ENCODE data around the gene VAT1L. TPM values are rescaled to one million over a fixed set of nuclear protein-coding genes. Genes with fewer than 3 reads are reported as not detected.

The VAT1L gene
- total and polyA plus RNA-seq, 4 donors: 0.17 to 0.98 (median 0.26) TPM

DNA sequence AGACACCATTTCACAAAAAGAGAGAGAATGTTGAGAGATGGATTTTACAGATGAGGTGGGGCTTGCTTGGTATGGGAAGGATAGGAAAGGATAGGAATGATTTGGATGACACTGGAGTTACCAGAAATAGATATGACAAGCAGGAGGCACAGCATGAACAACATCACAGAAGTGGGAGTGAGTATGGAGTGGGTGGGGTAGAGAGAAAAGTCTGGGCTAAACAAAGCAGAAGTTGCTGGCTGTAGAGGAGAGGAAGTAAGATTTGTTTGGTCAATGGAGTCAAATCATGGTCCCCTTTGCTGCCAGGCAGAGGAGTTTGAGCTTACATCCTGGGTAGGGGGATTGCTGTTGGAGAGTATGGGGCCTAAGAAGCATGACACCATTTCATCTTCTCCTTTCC, 101.7 kb downstream of the VAT1L start:
- no peaks in the 10 kb centered on the region for H3K4me1 ChIP-seq (ENCODE audit: control insufficient read depth in 4 of 4, insufficient read depth in 4 of 4, low read length in 3 of 4)

DNA sequence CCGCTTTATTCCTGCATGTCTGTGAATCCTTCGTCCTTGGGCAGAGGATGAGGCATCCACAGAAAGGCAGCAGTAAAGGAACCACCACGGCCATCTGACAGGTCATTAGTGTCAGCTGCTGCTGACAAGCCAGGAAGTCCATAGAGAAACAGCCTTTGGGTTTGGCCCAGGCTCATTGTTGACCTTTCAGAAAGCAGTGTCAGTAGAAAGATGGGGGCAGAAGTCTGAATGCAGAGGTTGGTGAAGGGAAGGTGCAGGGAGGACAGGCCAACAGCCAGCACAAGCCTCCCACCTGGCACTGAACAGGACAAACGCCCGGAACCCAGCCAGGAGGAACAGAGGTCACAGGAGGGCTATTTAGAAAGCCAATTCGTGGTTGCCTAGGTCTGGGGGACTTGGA, 105.8 kb downstream of the VAT1L start:
- Histone ChIP-seq H3K9ac (ENCODE audit: low read depth in 1 of 2, low read length in 2 of 2) (no peak overlapping the region), H3K9me3 (ENCODE audit: control insufficient read depth in 4 of 4, low read length in 3 of 4) (no peaks in the 10 kb centered on the region), H3K4me3 (ENCODE audit: low read depth in 1 of 3, low read length in 3 of 3) (no peak overlapping the region), H3K36me3 (ENCODE audit: control insufficient read depth in 4 of 4, insufficient read depth in 3 of 4, low read depth in 1 of 4, low read length in 3 of 4) (no peaks in the 10 kb centered on the region), H3K27ac (ENCODE audit: low read depth in 1 of 2, low read length in 2 of 2) (no peak overlapping the region), H3K27me3 (ENCODE audit: control insufficient read depth in 4 of 4, insufficient read depth in 4 of 4, low read length in 3 of 4) (no peaks in the 10 kb centered on the region), H3K4me1 (ENCODE audit: control insufficient read depth in 4 of 4, insufficient read depth in 4 of 4, low read length in 3 of 4) (peaks cover 0 to 6% (median 0%) of the 10 kb centered on the region in 4 donors)
- WGBS: 40% methylated on average over 6 of the region's 6 CpGs
- TF ChIP-seq RXRA (IDR thresholded peaks at IDR 0.05): peak in 1 of 2 donors; percentile 29
- no peak for TF ChIP-seq GABPA (IDR thresholded peaks at IDR 0.05 in 1 of 2, conservative IDR thresholded peaks at IDR 0.05 in 1 of 2)
- DNase-seq (ENCODE audit: low spot score): no peak

More for the DNA sequence above, 101.7 kb downstream of the VAT1L start:
- no peak overlapping the region for H3K4me3 ChIP-seq (ENCODE audit: low read depth in 1 of 3, low read length in 3 of 3)
- H3K9me3 ChIP-seq (ENCODE audit: control insufficient read depth in 4 of 4, low read length in 3 of 4): no peaks in the 10 kb centered on the region
- H3K36me3 ChIP-seq (ENCODE audit: control insufficient read depth in 4 of 4, insufficient read depth in 3 of 4, low read depth in 1 of 4, low read length in 3 of 4): no peaks in the 10 kb centered on the region
- H3K27me3 ChIP-seq (ENCODE audit: control insufficient read depth in 4 of 4, insufficient read depth in 4 of 4, low read length in 3 of 4): no peaks in the 10 kb centered on the region
- DNase-seq (ENCODE audit: low spot score): no peak
- H3K27ac ChIP-seq (ENCODE audit: low read depth in 1 of 2, low read length in 2 of 2): no peak overlapping the region
- TF ChIP-seq SP1 (IDR thresholded peaks at IDR 0.05) (no peak), JUND (IDR thresholded peaks at IDR 0.05) (no peak), RXRA (IDR thresholded peaks at IDR 0.05) (no peak), TAF1 (conservative IDR thresholded peaks at IDR 0.05) (no peak), YY1 (IDR thresholded peaks at IDR 0.05) (no peak), HNF4A (conservative IDR thresholded peaks at IDR 0.05) (no peak)
- TF ChIP-seq, protein P1, sequence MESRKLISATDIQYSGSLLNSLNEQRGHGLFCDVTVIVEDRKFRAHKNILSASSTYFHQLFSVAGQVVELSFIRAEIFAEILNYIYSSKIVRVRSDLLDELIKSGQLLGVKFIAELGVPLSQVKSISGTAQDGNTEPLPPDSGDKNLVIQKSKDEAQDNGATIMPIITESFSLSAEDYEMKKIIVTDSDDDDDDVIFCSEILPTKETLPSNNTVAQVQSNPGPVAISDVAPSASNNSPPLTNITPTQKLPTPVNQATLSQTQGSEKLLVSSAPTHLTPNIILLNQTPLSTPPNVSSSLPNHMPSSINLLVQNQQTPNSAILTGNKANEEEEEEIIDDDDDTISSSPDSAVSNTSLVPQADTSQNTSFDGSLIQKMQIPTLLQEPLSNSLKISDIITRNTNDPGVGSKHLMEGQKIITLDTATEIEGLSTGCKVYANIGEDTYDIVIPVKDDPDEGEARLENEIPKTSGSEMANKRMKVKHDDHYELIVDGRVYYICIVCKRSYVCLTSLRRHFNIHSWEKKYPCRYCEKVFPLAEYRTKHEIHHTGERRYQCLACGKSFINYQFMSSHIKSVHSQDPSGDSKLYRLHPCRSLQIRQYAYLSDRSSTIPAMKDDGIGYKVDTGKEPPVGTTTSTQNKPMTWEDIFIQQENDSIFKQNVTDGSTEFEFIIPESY (IDR thresholded peaks at IDR 0.05): no peak
- H3K9ac ChIP-seq (ENCODE audit: low read depth in 1 of 2, low read length in 2 of 2): no peak overlapping the region

DNA sequence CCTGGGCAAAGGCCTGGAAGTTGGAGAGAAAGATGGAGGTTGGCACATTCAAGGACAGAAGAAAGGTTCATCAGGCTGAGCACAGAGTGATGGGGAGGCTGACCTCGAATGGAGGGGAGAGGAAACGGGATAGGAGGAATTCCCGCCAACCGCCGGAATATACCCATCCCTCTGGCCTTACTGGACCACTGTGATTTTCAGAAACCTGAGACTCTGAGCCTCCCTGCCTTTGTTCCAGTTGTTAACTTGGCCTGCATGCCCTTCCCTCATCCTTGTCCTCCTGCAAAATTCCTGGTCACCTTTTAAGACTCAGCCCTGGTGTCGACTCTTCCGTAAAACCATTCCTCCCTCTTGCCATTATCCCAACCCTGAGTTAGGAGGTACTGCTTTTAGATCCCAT, 107.6 kb downstream of the VAT1L start:
- Histone ChIP-seq H3K9ac (ENCODE audit: low read depth in 1 of 2, low read length in 2 of 2) (no peak overlapping the region), H3K4me3 (ENCODE audit: low read depth in 1 of 3, low read length in 3 of 3) (no peak overlapping the region), H3K27me3 (ENCODE audit: control insufficient read depth in 4 of 4, insufficient read depth in 4 of 4, low read length in 3 of 4) (no peaks in the 10 kb centered on the region), H3K9me3 (ENCODE audit: control insufficient read depth in 4 of 4, low read length in 3 of 4) (no peaks in the 10 kb centered on the region), H3K4me1 (ENCODE audit: control insufficient read depth in 4 of 4, insufficient read depth in 4 of 4, low read length in 3 of 4) (peaks cover 0 to 6% (median 0%) of the 10 kb centered on the region in 4 donors), H3K36me3 (ENCODE audit: control insufficient read depth in 4 of 4, insufficient read depth in 3 of 4, low read depth in 1 of 4, low read length in 3 of 4) (no peaks in the 10 kb centered on the region), H3K27ac (ENCODE audit: low read depth in 1 of 2, low read length in 2 of 2) (no peak overlapping the region)
- TF ChIP-seq HNF4A (conservative IDR thresholded peaks at IDR 0.05) (no peak), HNF4G (IDR thresholded peaks at IDR 0.05) (no peak), RXRA (IDR thresholded peaks at IDR 0.05) (no peak), FOXA1 (IDR thresholded peaks at IDR 0.05) (no peak), SP1 (IDR thresholded peaks at IDR 0.05) (no peak), TAF1 (conservative IDR thresholded peaks at IDR 0.05) (no peak), YY1 (IDR thresholded peaks at IDR 0.05) (no peak), GABPA (IDR thresholded peaks at IDR 0.05 in 1 of 2, conservative IDR thresholded peaks at IDR 0.05 in 1 of 2) (no peak), NR2F2 (IDR thresholded peaks at IDR 0.05) (no peak), FOXA2 (IDR thresholded peaks at IDR 0.05) (no peak), EGR1 (IDR thresholded peaks at IDR 0.05; ENCODE audit: low read depth in 2 of 2) (no peak)
- TF ChIP-seq, protein P2, sequence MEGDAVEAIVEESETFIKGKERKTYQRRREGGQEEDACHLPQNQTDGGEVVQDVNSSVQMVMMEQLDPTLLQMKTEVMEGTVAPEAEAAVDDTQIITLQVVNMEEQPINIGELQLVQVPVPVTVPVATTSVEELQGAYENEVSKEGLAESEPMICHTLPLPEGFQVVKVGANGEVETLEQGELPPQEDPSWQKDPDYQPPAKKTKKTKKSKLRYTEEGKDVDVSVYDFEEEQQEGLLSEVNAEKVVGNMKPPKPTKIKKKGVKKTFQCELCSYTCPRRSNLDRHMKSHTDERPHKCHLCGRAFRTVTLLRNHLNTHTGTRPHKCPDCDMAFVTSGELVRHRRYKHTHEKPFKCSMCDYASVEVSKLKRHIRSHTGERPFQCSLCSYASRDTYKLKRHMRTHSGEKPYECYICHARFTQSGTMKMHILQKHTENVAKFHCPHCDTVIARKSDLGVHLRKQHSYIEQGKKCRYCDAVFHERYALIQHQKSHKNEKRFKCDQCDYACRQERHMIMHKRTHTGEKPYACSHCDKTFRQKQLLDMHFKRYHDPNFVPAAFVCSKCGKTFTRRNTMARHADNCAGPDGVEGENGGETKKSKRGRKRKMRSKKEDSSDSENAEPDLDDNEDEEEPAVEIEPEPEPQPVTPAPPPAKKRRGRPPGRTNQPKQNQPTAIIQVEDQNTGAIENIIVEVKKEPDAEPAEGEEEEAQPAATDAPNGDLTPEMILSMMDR (IDR thresholded peaks at IDR 0.05; ENCODE audit: low read depth, low read length, missing input control): no peak
- TF ChIP-seq, protein P3, sequence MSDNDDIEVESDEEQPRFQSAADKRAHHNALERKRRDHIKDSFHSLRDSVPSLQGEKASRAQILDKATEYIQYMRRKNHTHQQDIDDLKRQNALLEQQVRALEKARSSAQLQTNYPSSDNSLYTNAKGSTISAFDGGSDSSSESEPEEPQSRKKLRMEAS (IDR thresholded peaks at IDR 0.05): no peak
- TF ChIP-seq, protein P4, sequence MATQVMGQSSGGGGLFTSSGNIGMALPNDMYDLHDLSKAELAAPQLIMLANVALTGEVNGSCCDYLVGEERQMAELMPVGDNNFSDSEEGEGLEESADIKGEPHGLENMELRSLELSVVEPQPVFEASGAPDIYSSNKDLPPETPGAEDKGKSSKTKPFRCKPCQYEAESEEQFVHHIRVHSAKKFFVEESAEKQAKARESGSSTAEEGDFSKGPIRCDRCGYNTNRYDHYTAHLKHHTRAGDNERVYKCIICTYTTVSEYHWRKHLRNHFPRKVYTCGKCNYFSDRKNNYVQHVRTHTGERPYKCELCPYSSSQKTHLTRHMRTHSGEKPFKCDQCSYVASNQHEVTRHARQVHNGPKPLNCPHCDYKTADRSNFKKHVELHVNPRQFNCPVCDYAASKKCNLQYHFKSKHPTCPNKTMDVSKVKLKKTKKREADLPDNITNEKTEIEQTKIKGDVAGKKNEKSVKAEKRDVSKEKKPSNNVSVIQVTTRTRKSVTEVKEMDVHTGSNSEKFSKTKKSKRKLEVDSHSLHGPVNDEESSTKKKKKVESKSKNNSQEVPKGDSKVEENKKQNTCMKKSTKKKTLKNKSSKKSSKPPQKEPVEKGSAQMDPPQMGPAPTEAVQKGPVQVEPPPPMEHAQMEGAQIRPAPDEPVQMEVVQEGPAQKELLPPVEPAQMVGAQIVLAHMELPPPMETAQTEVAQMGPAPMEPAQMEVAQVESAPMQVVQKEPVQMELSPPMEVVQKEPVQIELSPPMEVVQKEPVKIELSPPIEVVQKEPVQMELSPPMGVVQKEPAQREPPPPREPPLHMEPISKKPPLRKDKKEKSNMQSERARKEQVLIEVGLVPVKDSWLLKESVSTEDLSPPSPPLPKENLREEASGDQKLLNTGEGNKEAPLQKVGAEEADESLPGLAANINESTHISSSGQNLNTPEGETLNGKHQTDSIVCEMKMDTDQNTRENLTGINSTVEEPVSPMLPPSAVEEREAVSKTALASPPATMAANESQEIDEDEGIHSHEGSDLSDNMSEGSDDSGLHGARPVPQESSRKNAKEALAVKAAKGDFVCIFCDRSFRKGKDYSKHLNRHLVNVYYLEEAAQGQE (IDR thresholded peaks at IDR 0.05): no peak
- 77% methylated on average over 7 of the region's 7 CpGs for WGBS
- no peak for DNase-seq (ENCODE audit: low spot score)
